HG02798 (cell line): ENCODE data around the gene ZNF281.
"Not testable (repeated sequence)": the region's sequence is repeated elsewhere in the genome, so short reads cannot be mapped to it uniquely, and the experiment has no call there.

Experiments
- ATAC-seq: cut with Tn5 transposase; IDR thresholded peaks from one replicate; pipeline ENCODE4 v1.9.1; 2021; ENCODE audit warnings: mild to moderate bottlenecking; ENCODE audit not compliant: unreplicated experiment, poor library complexity

ZNF281 gene, protein sequence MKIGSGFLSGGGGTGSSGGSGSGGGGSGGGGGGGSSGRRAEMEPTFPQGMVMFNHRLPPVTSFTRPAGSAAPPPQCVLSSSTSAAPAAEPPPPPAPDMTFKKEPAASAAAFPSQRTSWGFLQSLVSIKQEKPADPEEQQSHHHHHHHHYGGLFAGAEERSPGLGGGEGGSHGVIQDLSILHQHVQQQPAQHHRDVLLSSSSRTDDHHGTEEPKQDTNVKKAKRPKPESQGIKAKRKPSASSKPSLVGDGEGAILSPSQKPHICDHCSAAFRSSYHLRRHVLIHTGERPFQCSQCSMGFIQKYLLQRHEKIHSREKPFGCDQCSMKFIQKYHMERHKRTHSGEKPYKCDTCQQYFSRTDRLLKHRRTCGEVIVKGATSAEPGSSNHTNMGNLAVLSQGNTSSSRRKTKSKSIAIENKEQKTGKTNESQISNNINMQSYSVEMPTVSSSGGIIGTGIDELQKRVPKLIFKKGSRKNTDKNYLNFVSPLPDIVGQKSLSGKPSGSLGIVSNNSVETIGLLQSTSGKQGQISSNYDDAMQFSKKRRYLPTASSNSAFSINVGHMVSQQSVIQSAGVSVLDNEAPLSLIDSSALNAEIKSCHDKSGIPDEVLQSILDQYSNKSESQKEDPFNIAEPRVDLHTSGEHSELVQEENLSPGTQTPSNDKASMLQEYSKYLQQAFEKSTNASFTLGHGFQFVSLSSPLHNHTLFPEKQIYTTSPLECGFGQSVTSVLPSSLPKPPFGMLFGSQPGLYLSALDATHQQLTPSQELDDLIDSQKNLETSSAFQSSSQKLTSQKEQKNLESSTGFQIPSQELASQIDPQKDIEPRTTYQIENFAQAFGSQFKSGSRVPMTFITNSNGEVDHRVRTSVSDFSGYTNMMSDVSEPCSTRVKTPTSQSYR

DNA sequence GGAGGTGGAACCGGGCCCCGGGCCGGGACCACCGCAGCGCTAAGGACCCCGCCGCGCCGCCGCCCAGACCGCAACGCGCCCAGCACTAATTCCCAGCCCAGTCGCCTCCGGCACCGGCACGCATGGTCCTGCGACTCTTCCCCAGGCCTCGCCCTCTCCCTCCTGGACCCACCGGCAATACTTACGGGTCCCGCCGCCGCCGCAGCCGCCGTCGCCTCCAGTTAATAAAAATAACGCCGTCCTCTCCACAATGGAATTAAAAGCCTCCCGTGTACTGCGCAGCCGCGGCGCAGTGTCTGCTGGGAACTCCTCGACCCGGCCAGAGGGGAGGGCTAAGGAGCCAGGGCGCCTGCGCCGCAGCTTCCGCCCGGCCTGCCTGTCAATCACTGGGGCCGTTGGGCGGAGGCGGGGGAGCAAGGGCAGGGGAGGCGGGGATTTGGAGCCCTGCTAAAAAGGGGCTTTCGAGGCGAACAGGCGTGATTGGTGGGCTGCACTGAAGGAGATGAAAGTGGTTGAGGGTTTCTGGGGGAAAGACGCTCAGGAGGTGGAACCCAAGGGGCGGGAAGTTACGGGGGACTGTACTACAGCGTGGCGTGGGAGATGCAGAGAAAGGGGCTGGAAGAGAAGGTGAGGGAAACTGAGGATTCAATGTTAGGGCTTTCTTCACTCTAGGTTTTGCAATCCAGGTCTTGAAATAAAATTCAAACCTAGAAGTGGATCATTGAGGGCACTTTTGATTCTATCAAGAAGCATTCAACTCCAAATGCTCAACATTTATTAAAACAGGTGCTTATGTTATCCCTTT, at the start of gene ZNF281:
Gene ZNF281 (minus strand): TSS at position 276 of the 805 bp plus-strand sequence. CDS start 331 bp downstream, outside the sequence.
- peak; percentile 98 for ATAC-seq

DNA sequence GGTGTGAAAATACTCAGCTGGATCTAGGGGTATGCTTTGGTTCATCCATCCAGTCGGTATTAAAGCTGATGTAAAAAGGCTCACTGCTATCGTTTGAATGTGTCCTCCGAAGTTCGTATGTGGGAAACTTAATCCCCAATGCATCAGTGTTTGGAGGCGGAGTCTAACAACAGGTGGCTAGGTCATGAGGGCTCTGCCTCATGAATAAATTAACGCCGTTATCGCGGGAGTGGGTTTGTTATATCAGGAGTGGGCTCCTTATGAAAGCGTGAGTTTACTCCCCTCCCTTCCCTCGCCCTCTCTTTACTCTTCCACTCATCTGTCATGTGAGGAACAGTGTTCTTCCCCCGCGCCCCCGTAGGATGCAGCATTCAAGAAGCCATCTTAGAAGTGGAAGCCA, 48.9 kb upstream of the ZNF281 start:
- ATAC-seq = no peak

DNA sequence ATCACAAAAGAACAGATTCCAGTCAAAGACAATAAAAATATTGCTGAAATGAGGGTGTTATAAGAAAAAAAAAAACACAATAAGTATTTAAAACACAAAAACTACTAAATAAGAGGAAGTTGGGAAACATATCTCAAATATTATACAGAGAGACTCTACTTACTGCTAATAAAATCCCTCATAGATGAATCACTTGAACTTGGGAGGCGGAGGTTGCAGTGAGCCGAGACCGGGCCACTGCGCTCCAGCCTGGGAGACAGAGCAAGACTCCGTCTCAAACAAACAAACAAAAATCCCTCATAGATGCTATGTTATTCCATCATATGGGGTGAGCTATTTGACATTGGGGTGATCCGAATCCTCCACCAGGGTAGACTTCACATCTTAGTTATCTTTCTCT, 48.0 kb upstream of the ZNF281 start:
- no peak for ATAC-seq

DNA sequence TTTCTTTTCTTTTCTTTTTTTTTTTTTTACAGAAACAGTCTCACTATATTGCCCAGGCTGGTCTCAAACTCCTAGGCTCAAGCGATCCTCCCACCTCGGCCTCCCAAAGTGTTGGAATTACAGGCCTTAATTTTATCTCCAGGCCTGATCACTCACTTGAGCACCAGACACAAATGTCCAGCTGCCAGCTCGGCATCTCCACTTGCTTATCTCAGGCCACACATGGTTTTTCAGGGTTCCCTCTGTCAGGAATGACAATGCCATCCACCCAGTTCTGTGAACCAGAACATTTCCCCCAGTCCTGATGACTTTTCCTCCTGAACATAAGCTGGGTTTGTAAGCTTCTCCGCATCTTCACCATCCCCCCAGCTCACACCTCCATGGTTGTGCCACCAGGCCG, 44.6 kb upstream of the ZNF281 start:
- no peak for ATAC-seq

DNA sequence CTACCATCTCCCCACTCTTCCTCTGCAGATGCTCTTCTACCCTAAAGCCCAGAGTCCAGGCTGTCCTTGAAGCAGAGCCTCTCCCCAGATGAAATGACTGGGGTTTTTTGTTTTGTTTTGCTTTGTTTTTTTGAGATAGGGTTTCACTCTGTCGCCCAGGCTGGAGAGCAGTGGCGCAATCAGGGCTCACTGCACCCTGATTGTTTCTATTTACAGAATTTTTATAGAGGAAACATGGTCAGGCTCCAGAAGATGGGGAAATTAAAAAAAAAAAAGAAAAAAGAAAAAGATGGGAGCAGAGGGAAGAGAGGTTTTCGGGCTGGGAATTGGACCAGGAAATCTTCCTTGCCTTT, 43.7 kb upstream of the ZNF281 start:
- no peak for ATAC-seq

DNA sequence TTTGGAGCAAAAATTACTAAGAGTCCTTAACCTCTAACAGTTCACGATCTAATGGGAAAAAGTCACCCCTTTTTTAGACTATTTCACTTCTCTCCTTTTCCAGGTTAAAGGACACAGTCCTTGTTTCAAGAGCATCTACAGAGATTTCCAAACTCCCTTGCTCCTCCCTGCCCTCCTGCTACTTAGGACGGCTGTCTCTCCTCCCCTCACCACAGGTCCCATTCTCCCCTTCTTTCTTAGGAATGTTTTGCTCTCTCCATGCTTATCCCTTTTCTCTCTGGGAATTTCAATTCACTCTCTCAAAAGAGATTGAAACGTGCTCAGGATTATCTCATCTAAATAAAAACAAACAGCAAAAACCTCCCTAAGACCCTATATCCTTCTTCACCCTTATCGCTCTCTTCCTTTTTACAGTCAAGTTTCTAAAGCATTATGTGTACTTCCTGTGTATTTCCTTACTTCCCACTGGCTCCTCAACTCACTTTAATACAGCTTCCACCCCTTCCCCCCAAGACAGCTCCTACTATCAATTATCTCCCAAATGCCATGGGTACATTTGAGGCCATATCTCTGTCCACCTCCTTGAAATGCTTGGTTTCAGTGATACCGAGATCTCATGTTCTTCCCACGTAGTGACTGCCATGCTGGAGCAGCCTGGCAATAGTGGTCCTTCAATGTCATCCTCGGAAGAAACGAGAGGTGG, 43.2 kb upstream of the ZNF281 start:
- ATAC-seq = no peak

DNA sequence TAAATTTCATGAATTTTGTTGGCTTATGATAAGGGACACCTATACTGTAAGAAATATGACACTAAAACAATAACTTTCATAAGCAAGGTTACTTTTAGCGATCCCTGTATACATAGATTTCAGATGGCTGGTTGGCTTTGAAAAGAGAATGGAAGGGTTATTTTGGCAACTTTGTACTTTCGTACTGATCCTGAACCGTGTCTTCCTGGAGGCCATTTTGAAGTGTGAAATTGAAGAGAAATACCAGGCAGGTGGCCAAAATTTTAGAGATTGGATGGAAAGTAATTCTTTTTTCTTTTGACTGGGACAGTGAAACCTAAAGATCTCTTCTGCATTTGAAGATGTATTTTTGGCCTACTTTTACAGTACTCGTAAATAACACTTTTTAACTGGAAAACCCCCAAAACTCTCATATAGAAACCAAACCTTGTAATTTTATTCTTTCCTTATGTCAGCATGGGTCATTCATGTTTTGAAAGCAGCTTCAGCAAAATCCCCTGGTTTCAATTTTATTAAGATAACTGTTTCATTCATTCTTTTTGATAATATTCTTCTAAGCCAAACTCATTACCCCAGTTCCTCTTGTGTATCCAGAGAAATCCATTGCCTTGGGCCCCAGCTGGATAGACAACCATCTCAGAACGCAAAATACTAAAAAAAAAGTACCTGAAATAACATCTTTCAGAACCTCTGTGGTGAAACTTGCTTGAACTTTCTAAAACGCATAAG, 38.4 kb upstream of the ZNF281 start:
- peak; percentile 90 for ATAC-seq

DNA sequence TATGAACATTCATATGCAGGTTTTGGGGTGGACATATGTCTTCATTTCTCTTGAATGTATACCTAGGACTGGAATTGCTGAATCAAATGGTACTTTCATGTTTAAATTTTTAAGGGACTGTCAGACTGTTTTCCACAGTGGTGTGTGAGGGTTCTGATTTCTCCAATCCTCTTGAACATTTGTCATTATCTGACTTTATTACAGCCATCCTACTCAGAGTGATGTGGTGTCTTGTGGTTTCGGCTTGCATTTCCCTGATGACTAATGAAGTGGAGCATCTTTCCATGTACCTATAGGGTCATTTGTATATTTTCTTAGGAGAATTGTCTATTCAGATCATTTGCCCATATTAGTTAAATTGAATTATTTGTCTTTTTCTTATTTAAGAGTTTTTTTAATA, 35.4 kb upstream of the ZNF281 start:
- ATAC-seq = no peak

DNA sequence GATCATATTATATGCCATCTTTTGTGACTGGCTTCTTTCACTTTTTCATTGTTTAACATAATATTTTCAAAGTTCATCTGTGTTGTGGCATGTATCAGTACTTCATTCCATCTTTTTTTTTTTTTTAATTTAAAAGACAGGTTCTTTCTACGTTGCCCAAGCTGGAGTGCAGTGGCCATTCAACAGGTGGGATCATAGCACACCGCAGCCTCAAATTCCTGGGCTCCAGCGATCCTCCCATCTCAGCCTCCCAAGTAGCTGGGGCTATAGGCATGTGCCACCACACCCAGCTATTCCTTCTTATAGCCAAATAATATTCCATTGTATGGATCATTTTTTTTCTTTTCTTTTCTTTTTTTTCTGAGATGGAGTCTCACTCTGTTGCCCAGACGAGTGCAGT, 34.6 kb upstream of the ZNF281 start:
- ATAC-seq = no peak

DNA sequence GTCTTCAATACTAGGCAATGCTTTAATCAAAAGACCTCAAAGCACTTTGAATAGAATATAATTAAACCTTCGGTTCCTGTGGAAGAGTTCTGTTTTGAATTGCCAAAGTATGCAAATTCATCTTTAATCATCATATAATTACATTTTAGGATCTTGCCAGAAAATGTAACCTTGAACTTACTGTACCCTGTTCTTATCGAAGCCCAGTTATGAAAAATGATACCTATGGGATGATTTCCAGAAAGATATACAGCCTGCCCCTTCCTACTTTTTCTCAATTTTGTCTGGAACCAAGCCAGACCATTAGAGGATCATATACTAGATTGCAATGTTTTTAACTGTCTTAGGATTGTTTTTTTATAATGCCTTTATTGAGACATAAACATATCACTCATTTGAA, 34.0 kb upstream of the ZNF281 start:
- no peak for ATAC-seq

DNA sequence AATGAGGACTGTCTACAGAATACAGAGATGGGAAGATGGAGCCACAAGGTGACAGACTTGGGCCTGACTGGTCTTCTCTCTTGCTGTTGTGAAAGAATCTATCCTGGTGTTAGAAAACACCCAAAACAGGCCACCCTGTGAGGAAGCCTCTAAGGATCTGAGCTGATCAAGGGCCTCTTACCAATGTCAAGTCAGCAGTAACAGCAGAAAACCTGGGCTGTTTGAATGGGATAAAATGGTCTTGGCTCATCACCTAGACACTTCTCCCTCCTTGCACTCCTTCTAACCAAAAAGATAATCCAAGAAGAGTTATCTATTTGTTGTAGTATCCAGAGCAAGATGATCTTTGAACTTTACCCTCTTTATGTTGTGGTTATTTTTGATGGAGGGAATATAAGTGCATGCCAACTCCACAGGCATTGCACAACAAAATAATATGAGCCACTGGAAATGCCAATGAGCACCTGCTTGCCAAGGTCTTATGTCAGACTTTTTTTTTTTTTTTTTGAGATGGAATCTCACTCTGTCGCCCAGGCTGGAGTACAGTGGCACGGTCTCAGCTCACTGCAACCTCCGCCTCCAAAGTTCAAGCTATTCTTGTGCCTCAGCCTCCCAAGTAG, 32.8 kb upstream of the ZNF281 start:
- ATAC-seq = no peak

DNA sequence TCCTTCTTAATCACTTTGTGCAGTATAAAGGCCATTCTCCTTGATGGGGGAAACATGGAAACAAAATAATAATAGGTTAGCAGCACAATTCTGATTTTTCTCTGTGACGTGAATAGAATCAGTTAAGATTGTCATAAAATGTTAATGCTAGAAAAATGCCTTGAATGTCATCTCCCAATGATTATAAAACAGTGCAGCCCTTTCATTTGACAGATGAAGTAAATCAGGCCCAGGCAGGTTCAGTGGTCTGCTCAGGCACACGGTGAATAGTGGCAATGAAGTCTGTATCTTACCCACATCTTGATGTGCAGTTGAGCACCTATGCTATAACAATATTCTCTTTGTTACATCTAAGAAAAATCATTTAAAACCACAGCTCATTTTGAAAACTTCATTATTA, 32.2 kb upstream of the ZNF281 start:
- no peak for ATAC-seq

DNA sequence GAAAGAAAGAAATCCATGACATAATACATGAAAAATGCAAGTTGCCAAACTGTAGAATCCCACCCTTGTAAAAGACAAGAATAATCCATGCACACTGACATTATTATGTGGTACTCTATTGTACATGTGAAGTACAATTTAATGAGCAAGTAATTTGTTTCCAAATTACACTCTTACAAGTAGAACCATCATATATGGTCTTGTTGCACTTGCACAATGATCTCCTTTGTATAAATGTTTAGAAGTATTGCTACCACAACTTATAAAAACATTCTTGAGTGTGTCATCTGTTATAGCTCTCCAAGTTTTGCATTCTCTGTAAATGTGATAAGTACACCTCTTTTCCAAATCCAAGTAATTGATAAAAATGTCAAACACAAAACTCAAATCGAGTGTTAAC, 29.1 kb upstream of the ZNF281 start:
- no peak for ATAC-seq

DNA sequence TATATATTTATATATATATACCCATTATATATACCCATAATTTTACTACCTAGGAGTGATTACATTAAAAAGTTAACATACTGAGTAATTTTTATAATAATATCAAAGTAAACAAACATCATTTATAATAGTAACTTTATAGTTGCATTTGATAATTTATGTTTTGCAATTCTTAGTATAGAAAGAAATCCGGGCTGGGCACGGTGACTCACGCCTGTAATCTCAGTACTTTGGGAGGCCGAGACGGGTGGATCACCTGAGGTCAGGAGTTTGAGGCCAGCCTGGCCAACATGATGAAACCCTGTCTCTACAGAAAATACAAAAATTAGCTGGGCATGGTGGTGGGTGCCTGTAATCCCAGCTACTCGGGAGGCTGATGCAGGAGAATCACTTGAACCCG, 28.6 kb upstream of the ZNF281 start:
- ATAC-seq = not testable (repeated sequence)

DNA sequence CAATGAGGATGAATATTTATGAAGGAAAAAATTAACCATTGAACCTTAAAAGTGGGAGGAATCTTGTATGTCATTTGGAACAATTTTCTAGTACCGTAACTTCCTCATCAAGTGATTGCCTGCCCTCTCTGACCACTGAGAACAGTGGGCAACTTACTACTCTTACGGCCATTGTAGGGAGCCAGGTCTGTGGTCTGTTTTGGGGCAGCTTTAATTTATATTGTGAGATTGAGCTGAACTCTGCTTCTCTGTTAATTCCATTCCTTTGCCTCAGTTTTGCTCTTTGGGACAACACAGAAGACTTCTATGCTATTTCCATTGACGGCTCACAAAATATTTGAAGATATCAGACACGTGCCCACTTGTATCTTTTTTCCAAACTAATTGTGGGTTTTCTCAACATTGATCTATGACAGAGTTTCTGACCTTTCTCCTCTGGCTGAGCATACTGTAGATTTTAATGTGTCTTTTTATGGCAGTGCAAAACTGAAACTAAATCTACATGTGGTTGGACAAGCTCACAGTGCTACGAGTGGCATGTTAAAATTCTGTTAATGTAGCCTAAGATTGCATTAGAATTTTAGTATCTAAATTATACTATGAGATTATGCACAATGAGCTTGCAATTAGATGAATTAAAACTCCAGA, 27.8 kb upstream of the ZNF281 start:
- peak; percentile 86 for ATAC-seq

DNA sequence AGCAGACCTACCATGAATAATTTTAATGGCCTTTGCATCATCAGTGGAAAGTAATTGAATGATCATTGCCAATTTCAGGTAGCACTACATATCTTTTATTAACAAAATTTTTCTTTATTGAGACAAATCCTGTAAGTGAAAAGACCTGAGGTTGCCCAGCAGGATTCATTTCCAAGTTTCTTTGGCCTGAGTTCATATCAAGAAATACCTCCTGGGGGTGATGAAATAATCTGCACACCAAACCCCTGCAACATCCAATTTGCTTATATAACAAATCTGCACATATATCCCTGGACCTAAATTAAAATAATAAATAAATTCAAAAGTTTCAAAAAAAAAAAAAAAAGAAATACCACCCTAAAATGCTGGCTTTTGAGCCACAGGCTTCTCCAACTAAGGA, 27.3 kb upstream of the ZNF281 start:
- no peak for ATAC-seq

DNA sequence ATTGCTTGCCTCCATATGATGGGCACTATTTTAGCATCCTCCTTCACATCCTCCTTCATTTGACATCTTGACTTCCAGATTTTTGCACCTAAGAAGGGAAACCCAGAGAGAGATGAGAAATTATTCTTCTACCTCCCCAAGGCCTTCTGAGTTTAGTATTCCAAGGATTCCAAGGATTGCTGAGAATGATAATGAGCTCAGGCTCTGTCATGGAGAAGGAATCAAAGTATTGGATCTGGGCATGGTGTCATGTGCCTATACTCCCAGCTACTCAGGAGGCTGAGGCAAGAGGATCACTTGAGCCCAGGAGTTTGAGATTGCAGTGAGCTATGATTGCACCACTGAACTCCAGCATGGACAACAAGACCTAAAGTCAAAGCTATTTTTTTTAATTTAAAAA, 26.6 kb upstream of the ZNF281 start:
- ATAC-seq = no peak

DNA sequence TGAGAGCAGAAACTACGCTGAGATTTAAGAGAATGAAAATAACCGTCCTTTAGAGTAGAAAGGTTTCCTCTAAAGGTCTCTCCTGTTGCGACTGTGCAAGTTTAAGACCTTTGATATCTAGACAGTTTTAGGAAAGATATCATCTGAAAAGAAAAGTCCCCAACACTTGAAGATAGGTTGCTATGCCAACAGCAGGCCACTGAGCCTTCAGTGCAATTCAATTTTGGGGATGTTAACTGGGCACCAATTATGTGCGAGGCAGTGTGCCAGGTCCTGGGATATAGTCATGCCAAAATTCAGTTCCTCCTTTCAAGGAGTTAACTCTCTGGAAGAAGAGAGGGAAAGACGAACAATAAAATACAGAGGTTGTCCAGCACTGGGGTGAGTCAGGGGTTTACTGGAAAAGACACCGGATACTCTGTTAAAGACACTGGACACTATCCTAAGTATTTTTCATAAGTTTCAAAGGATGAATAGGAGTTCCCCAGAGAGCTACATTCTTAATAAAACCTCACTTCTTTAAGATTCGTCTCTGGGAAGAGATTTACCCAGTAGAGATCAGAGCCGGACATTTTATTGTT, 25.5 kb upstream of the ZNF281 start:
- no peak for ATAC-seq
